ENCODE measurements around the gene MXRA8.

MXRA8 gene

GRCh38 chr1:1348420-1349255 is 9.7 kb downstream of the MXRA8 start:
- DNase-seq = no peak

- no peak for DNase-seq
Observed at GRCh38 chr1:1347663-1348419, 10.5 kb downstream of the MXRA8 start.

- no peak for DNase-seq
Observed at GRCh38 chr1:1347026-1347595, 11.2 kb downstream of the MXRA8 start.

GRCh38 chr1:1346501-1346890 is 11.9 kb downstream of the MXRA8 start:
- no peak for DNase-seq

GRCh38 chr1:1345860-1346500 is 12.4 kb downstream of the MXRA8 start:
- no peak for DNase-seq

- DNase-seq = no peak
Observed at GRCh38 chr1:1345384-1345783, 13.0 kb downstream of the MXRA8 start.

- DNase-seq = no peak
Observed at GRCh38 chr1:1344655-1345361, 13.5 kb downstream of the MXRA8 start.

GRCh38 chr1:1343811-1344421 is 14.4 kb downstream of the MXRA8 start:
- no peak for DNase-seq

- DNase-seq = no peak
Observed at GRCh38 chr1:1342584-1343115, 15.7 kb downstream of the MXRA8 start.

GRCh38 chr1:1342061-1342562 is 16.2 kb downstream of the MXRA8 start:
- DNase-seq = no peak

GRCh38 chr1:1341549-1342021 is 16.8 kb downstream of the MXRA8 start:
- no peak for DNase-seq

GRCh38 chr1:1340791-1341548 is 17.4 kb downstream of the MXRA8 start:
- DNase-seq = no peak

GRCh38 chr1:1340185-1340584 is 18.2 kb downstream of the MXRA8 start:
- DNase-seq = no peak

- DNase-seq = no peak
Observed at GRCh38 chr1:1338278-1338677, 20.1 kb downstream of the MXRA8 start.

GRCh38 chr1:1337793-1338147 is 20.6 kb downstream of the MXRA8 start:
- DNase-seq = no peak

GRCh38 chr1:1336931-1337792 is 21.2 kb downstream of the MXRA8 start:
- DNase-seq = no peak

- DNase-seq = no peak
Observed at GRCh38 chr1:1336446-1336845, 21.9 kb downstream of the MXRA8 start.

- no peak for DNase-seq
Observed at GRCh38 chr1:1335792-1336248, 22.5 kb downstream of the MXRA8 start.

- no peak for DNase-seq
Observed at GRCh38 chr1:1335283-1335682, 23.1 kb downstream of the MXRA8 start.

- DNase-seq = no peak
Observed at GRCh38 chr1:1334835-1335234, 23.5 kb downstream of the MXRA8 start.

Data from NCI-H446 (cell line).